Liver (tissue), 9 donors: ENCODE measurements around the gene GIPC1. TPM values are rescaled to one million over a fixed set of nuclear protein-coding genes. Genes with fewer than 3 reads are reported as not detected.

ENCODE experiments used
- DNase-seq: peaks from one replicate; pipeline ENCODE4 v3.0.0-alpha.2; 2017; ENCODE audit warnings: low spot score
- H3K27ac ChIP-seq, 2 donors: one replicate each; pipeline ENCODE4 v1.7.0; 2013; ENCODE audit warnings: inconsistent platforms in 2 of 2, low read length in 2 of 2, control low read depth in 1 of 2, low read depth in 1 of 2, mild to moderate bottlenecking in 1 of 2
- H3K27me3 ChIP-seq, 4 donors: one replicate each; pipeline versions ENCODE4 v1.6.1 to v1.7.0; 2013; ENCODE audit warnings: low read length in 3 of 4, inconsistent platforms in 1 of 4, mild to moderate bottlenecking in 1 of 4, moderate library complexity in 1 of 4; ENCODE audit not compliant: control insufficient read depth in 4 of 4, insufficient read depth in 4 of 4
- H3K36me3 ChIP-seq, 4 donors: one replicate each; pipeline versions ENCODE4 v1.6.1 to v1.7.0; 2013; ENCODE audit warnings: low read length in 3 of 4, mild to moderate bottlenecking in 3 of 4, low read depth in 1 of 4, moderate library complexity in 1 of 4; ENCODE audit not compliant: control insufficient read depth in 4 of 4, insufficient read depth in 3 of 4
- H3K4me1 ChIP-seq, 4 donors: one replicate each; pipeline versions ENCODE4 v1.6.1 to v1.7.0; 2013; ENCODE audit warnings: low read length in 3 of 4, mild to moderate bottlenecking in 3 of 4, moderate library complexity in 1 of 4; ENCODE audit not compliant: control insufficient read depth in 4 of 4, insufficient read depth in 4 of 4
- H3K4me3 ChIP-seq, 3 donors: one replicate each; pipeline versions ENCODE4 v1.6.1 to v1.7.0; 2013; ENCODE audit warnings: low read length in 3 of 3, control low read depth in 1 of 3, low read depth in 1 of 3, mild to moderate bottlenecking in 1 of 3
- H3K9ac ChIP-seq, 2 donors: one replicate each; pipeline ENCODE4 v1.7.0; 2013; ENCODE audit warnings: low read length in 2 of 2, mild to moderate bottlenecking in 2 of 2, moderate library complexity in 2 of 2, control low read depth in 1 of 2, low read depth in 1 of 2
- H3K9me3 ChIP-seq, 4 donors: one replicate each; pipeline versions ENCODE4 v1.6.1 to v1.7.0; 2013; ENCODE audit warnings: low read length in 3 of 4; ENCODE audit not compliant: control insufficient read depth in 4 of 4
- ATF3 ChIP-seq: IDR thresholded peaks from 2 replicates; pipeline ENCODE4 v1.6.1; 2016; ENCODE audit warnings: antibody characterized with exemption
- CTCF ChIP-seq: fragments of 150-350 bp; IDR thresholded peaks from 2 replicates; pipeline ENCODE4 v1.5.1; 2017; ENCODE audit warnings: improper control_type of control experiment, low read depth, low read length; ENCODE audit not compliant: missing input control
- EGR1 ChIP-seq, 2 donors: IDR thresholded peaks; 2 replicates each; pipeline ENCODE4 v1.6.1; 2016 to 2018; ENCODE audit warnings: antibody characterized with exemption in 2 of 2, low read depth in 2 of 2
- FOXA1 ChIP-seq: IDR thresholded peaks from 2 replicates; pipeline ENCODE4 v1.6.1; 2016; ENCODE audit warnings: antibody characterized with exemption
- FOXA2 ChIP-seq: IDR thresholded peaks from 2 replicates; pipeline ENCODE4 v1.6.1; 2016; ENCODE audit warnings: antibody characterized with exemption
- GABPA ChIP-seq, 2 donors: IDR thresholded peaks in 1 of 2; conservative IDR thresholded peaks in 1 of 2; 2 replicates each; pipeline ENCODE4 v1.6.1; 2016; ENCODE audit warnings: antibody characterized with exemption in 2 of 2, mild to moderate bottlenecking in 1 of 2, moderate library complexity in 1 of 2
- HNF4G ChIP-seq: IDR thresholded peaks from 2 replicates; pipeline ENCODE4 v1.6.1; 2016; ENCODE audit warnings: antibody characterized with exemption
- JUND ChIP-seq, 2 donors: IDR thresholded peaks; 2 replicates each; pipeline ENCODE4 v1.6.1; 2016; ENCODE audit warnings: antibody characterized with exemption in 2 of 2
- MAX ChIP-seq: IDR thresholded peaks from 2 replicates; pipeline ENCODE4 v1.6.1; 2016; ENCODE audit warnings: antibody characterized with exemption
- NR2F2 ChIP-seq: IDR thresholded peaks from 2 replicates; pipeline ENCODE4 v1.6.1; 2016; ENCODE audit warnings: antibody characterized with exemption
- RAD21 ChIP-seq, 2 donors: IDR thresholded peaks; 2 replicates each; pipeline ENCODE4 v1.6.1; 2016; ENCODE audit warnings: antibody characterized with exemption in 2 of 2, mild to moderate bottlenecking in 2 of 2
- REST ChIP-seq: IDR thresholded peaks from 2 replicates; pipeline ENCODE4 v1.6.1; 2016; ENCODE audit warnings: antibody characterized with exemption, mild to moderate bottlenecking
- RXRA ChIP-seq, 2 donors: IDR thresholded peaks; 2 replicates each; pipeline ENCODE4 v1.6.1; 2017 to 2018; ENCODE audit warnings: antibody characterized with exemption in 2 of 2, mild to moderate bottlenecking in 1 of 2
- SP1 ChIP-seq: IDR thresholded peaks from 2 replicates; pipeline ENCODE4 v1.6.1; 2018; ENCODE audit warnings: antibody characterized with exemption, mild to moderate bottlenecking
- TAF1 ChIP-seq: conservative IDR thresholded peaks from 2 replicates; pipeline ENCODE4 v1.6.1; 2016; ENCODE audit warnings: antibody characterized with exemption, mild to moderate bottlenecking
- YY1 ChIP-seq: IDR thresholded peaks from 2 replicates; pipeline ENCODE4 v1.6.1; 2016; ENCODE audit warnings: antibody characterized with exemption, mild to moderate bottlenecking
- WGBS: extraction: QIAGEN DNeasy Blood & Tissue Kit; methylation state at CpG from one replicate; pipeline ENCODE4 v1.1.7; 2013; 5-methylcytosine and 5-hydroxymethylcytosine counted together
- polyA plus RNA-seq, 2 donors: library from polyadenylated mRNA; stranded (reverse) in 1 of 2; unstranded in 1 of 2; fragments of 200-250 nt in 1 of 2; fragments of >200 nt in 1 of 2; fragmentation: Nextera tagmentation in 1 of 2; extraction: Ambion mirVana in 1 of 2; gene quantifications; one replicate each; pipeline versions ENCODE4 v1.2.1 to v1.2.3, GENCODE V29; 2013 to 2015
- total RNA-seq, 2 donors: library from RNA; depleted of rRNA; stranded (reverse); fragments of >200 nt; gene quantifications; one replicate each; pipeline ENCODE4 v1.2.3, GENCODE V29; 2014
- donor health status: healthy.
- donor health status: healthy.
- donor health status: healthy.
- donor health status: healthy.
- donor health status: healthy.

GIPC1 gene
- total and polyA plus RNA-seq, 4 donors, result 18.4 to 34.5 (median 25.5) TPM

GRCh38 chr19:14536926-14537692, 41.2 kb upstream of the GIPC1 start:
- H3K27me3 ChIP-seq, result no peaks in the 10 kb centered on the region
- H3K9me3 ChIP-seq, result no peaks in the 10 kb centered on the region
- no peak for TF ChIP-seq FOXA1
- no peak for TF ChIP-seq YY1
- no peak for TF ChIP-seq SP1
- TF ChIP-seq RXRA (IDR thresholded peaks at IDR 0.05), result no peak
- no peak for TF ChIP-seq REST
- TF ChIP-seq MAX, result no peak
- TF ChIP-seq RAD21 (IDR thresholded peaks at IDR 0.05), result no peak
- TF ChIP-seq CTCF, result no peak
- TF ChIP-seq FOXA2, result no peak
- no peak for TF ChIP-seq GABPA (IDR thresholded peaks at IDR 0.05 in 1 of 2, conservative IDR thresholded peaks at IDR 0.05 in 1 of 2)
- TF ChIP-seq JUND (IDR thresholded peaks at IDR 0.05), result no peak
- no peak for TF ChIP-seq HNF4G
- TF ChIP-seq EGR1 (IDR thresholded peaks at IDR 0.05; ENCODE audit: low read depth in 2 of 2), result no peak
- H3K4me3 ChIP-seq, result no peak overlapping the region
- peaks cover 0 to 4% (median 0%) of the 10 kb centered on the region in 4 donors for H3K36me3 ChIP-seq
- peaks cover 0 to 4% (median 3%) of the 10 kb centered on the region in 4 donors for H3K4me1 ChIP-seq
- 46% methylated on average over 24 of the region's 24 CpGs for WGBS
- H3K9ac ChIP-seq, result no peak overlapping the region
- no peak overlapping the region for H3K27ac ChIP-seq
- DNase-seq, result peak; percentile 84

GRCh38 chr19:14533450-14533849, 37.5 kb upstream of the GIPC1 start:
- TF ChIP-seq GABPA (IDR thresholded peaks at IDR 0.05 in 1 of 2, conservative IDR thresholded peaks at IDR 0.05 in 1 of 2) (no peak), MAX (no peak), EGR1 (IDR thresholded peaks at IDR 0.05; ENCODE audit: low read depth in 2 of 2) (no peak), NR2F2 (no peak), YY1 (no peak), CTCF (no peak), JUND (IDR thresholded peaks at IDR 0.05) (no peak), ATF3 (no peak), TAF1 (no peak), FOXA1 (no peak), RAD21 (IDR thresholded peaks at IDR 0.05) (no peak), RXRA (IDR thresholded peaks at IDR 0.05) (no peak)
- Histone ChIP-seq H3K4me3 (no peak overlapping the region), H3K9ac (no peak overlapping the region), H3K27me3 (no peaks in the 10 kb centered on the region), H3K27ac (no peak overlapping the region), H3K4me1 (peaks cover 0 to 22% (median 9%) of the 10 kb centered on the region in 4 donors), H3K36me3 (no peaks in the 10 kb centered on the region), H3K9me3 (no peaks in the 10 kb centered on the region)
- no peak for DNase-seq
- WGBS, result 89% methylated on average over 5 of the region's 5 CpGs
